GM23338 (cell line): Measurements from ENCODE around the gene GPR162. TPM values are rescaled to one million over a fixed set of nuclear protein-coding genes. Genes with fewer than 3 reads are reported as not detected.

Source experiments
- ATAC-seq: fragments of 200-7000 bp; cut with Tn5 transposase; 3 replicates; pipeline ENCODE4 v1.9.1; 2020
- DNase-seq: peaks from one replicate; pipeline ENCODE4 v3.0.0-alpha.2; 2015; ENCODE audit warnings: low spot score
- H2AFZ ChIP-seq: fragments of 200-600 bp; sonication (generic); 2 replicates; pipeline ENCODE4 v1.8.0; 2016; ENCODE audit warnings: antibody characterized with exemption, mild to moderate bottlenecking, moderate library complexity
- H3F3A ChIP-seq: fragments of 200-600 bp; sonication (generic); replicated peaks from 2 replicates; pipeline ENCODE4 v1.8.0; 2017; ENCODE audit warnings: antibody characterized with exemption, mixed run types, low read depth
- H3K27ac ChIP-seq: fragments of 200-600 bp; sonication (generic); 2 replicates; pipeline ENCODE4 v1.6.1; 2016; ENCODE audit warnings: low read depth
- H3K27me3 ChIP-seq: fragments of 200-600 bp; sonication (generic); 2 replicates; pipeline ENCODE4 v1.8.0; 2016; ENCODE audit warnings: mild to moderate bottlenecking, mixed run types, moderate library complexity; ENCODE audit not compliant: insufficient read depth
- H3K36me3 ChIP-seq: fragments of 200-600 bp; sonication (generic); 2 replicates; pipeline ENCODE4 v1.8.0; 2016; ENCODE audit warnings: mild to moderate bottlenecking; ENCODE audit not compliant: insufficient read depth
- H3K4me1 ChIP-seq: fragments of 200-600 bp; sonication (generic); 2 replicates; pipeline ENCODE4 v1.8.0; 2016; ENCODE audit warnings: mild to moderate bottlenecking, moderate library complexity; ENCODE audit not compliant: insufficient read depth
- H3K4me2 ChIP-seq: fragments of 200-600 bp; sonication (generic); 2 replicates; pipeline ENCODE4 v1.7.1; 2017; ENCODE audit warnings: mixed run types
- H3K4me3 ChIP-seq: fragments of 200-600 bp; sonication (generic); 2 replicates; pipeline ENCODE4 v1.6.1; 2016; ENCODE audit warnings: mixed run types
- H3K79me2 ChIP-seq: fragments of 200-600 bp; sonication (generic); replicated peaks from 2 replicates; pipeline ENCODE4 v1.8.0; 2017; ENCODE audit warnings: mild to moderate bottlenecking; ENCODE audit not compliant: insufficient read depth
- H3K9me2 ChIP-seq: fragments of 200-600 bp; sonication (generic); 2 replicates; pipeline ENCODE4 v1.8.0; 2017; ENCODE audit not compliant: insufficient read depth
- H4K20me1 ChIP-seq: fragments of 200-600 bp; sonication (generic); replicated peaks from 2 replicates; pipeline ENCODE4 v1.8.0; 2017; ENCODE audit warnings: mild to moderate bottlenecking; ENCODE audit not compliant: insufficient read depth
- H3K27ac Mint-ChIP-seq: 2 replicates; pipeline ENCODE4 v1.8.0; 2020; ENCODE audit warnings: inconsistent platforms, mild to moderate bottlenecking, moderate library complexity, mixed read lengths
- H3K27me3 Mint-ChIP-seq: 3 replicates; pipeline ENCODE4 v1.8.0; 2022; ENCODE audit warnings: low read depth, mild to moderate bottlenecking, moderate library complexity, mixed read lengths, inconsistent platforms; ENCODE audit not compliant: insufficient read depth, poor library complexity
- H3K36me3 Mint-ChIP-seq: 3 replicates; pipeline ENCODE4 v1.8.0; 2021; ENCODE audit warnings: low read depth, mild to moderate bottlenecking, inconsistent platforms, moderate library complexity, mixed read lengths
- H3K4me1 Mint-ChIP-seq: 3 replicates; pipeline ENCODE4 v1.8.0; 2020; ENCODE audit warnings: mild to moderate bottlenecking, inconsistent platforms, mixed read lengths
- H3K4me3 Mint-ChIP-seq: 3 replicates; pipeline ENCODE4 v1.8.0; 2021; ENCODE audit warnings: moderate library complexity, mild to moderate bottlenecking, inconsistent platforms, mixed read lengths
- H3K9me3 Mint-ChIP-seq: 3 replicates; pipeline ENCODE4 v1.8.0; 2020; ENCODE audit warnings: moderate library complexity, mild to moderate bottlenecking, inconsistent platforms, mixed read lengths
- CREB1 ChIP-seq: fragments of 250-450 bp; sonication (Bioruptor Pico); IDR thresholded peaks from 2 replicates; pipeline ENCODE4 v1.5.0; 2020; ENCODE audit warnings: low read depth, mild to moderate bottlenecking, moderate library complexity
- NANOG ChIP-seq: IDR thresholded peaks from 2 replicates; pipeline ENCODE4 v1.6.1; 2016; ENCODE audit warnings: antibody characterized with exemption, borderline replicate concordance
- POLR2AphosphoS5 ChIP-seq: IDR thresholded peaks from 2 replicates; pipeline ENCODE4 v1.6.1; 2016; ENCODE audit warnings: antibody characterized with exemption, low read depth
- STAT1 ChIP-seq: IDR thresholded peaks from one replicate; pipeline ENCODE4 v1.6.1; 2016; ENCODE audit warnings: antibody characterized with exemption; ENCODE audit not compliant: unreplicated experiment
- ZNF114 ChIP-seq: fragments of 250-450 bp; sonication (Bioruptor Pico); IDR thresholded peaks from 2 replicates; pipeline ENCODE4 v1.5.0; 2020; ENCODE audit warnings: mild to moderate bottlenecking, moderate library complexity
- ZNF331 ChIP-seq: fragments of 250-450 bp; sonication (Bioruptor Pico); IDR thresholded peaks from 2 replicates; pipeline ENCODE4 v1.5.0; 2020; ENCODE audit warnings: low read depth, mild to moderate bottlenecking, moderate library complexity
- polyA plus RNA-seq: library from polyadenylated mRNA; unstranded; fragments of >200 nt; fragmentation: Nextera tagmentation; extraction: Ambion mirVana; gene quantifications from 2 replicates; pipeline ENCODE4 v1.2.1, GENCODE V29; 2016
- total RNA-seq: library from RNA; depleted of rRNA; stranded (reverse); fragments of >200 nt; shearing (Covaris generic); gene quantifications from 2 replicates; pipeline ENCODE4 v1.2.3, GENCODE V29; 2014
- TF ChIP-seq, protein P1 (sequence below): fragments of 250-450 bp; sonication (Bioruptor Pico); IDR thresholded peaks from 2 replicates; pipeline ENCODE4 v1.5.0; 2020; ENCODE audit warnings: mild to moderate bottlenecking, moderate library complexity
- TF ChIP-seq, protein P2 (sequence below), 2 experiments: fragments of 200-600 bp in 1 of 2; sonication (generic) in 1 of 2; conservative IDR thresholded peaks; 2 replicates each; pipeline versions ENCODE4 v1.5.1 to v1.6.1; 2016 to 2017; ENCODE audit warnings: antibody characterized with exemption in 2 of 2, low read depth in 2 of 2, mild to moderate bottlenecking in 2 of 2, moderate library complexity in 1 of 2

Gene GPR162
- total and polyA plus RNA-seq, 2 experiments from 2014 or later, result 4.7 to 5.0 TPM

DNA sequence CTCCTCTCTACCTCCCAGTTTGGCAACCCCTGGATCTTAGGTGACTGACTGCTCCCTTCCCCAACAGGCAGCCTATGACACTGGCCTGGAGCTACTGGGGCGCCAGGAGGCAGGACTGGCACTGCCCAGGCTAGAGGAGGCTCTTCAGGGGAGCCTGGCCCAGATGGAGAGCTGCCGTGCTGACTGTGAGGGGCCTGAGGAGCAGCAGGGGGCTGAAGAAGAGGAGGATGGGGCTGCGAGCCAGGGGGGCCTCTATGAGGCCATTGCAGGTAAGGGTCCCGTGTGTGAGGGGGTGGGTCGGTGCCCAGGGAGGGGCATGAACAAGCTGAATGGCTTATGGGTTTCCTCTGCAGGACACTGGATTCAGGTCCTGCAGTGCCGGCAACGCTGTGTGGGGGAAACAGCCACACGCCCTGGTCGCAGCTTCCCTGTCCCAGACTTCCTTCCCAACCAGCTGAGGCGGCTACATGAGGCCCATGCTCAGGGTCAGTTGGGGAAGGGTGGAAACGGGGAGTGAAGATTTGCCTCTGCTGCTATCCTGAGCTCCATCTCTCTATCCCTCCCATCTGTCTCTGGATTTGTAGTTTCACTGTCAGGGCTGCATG is 8.8 kb downstream of the GPR162 start (continued):
- TF ChIP-seq, protein P1, sequence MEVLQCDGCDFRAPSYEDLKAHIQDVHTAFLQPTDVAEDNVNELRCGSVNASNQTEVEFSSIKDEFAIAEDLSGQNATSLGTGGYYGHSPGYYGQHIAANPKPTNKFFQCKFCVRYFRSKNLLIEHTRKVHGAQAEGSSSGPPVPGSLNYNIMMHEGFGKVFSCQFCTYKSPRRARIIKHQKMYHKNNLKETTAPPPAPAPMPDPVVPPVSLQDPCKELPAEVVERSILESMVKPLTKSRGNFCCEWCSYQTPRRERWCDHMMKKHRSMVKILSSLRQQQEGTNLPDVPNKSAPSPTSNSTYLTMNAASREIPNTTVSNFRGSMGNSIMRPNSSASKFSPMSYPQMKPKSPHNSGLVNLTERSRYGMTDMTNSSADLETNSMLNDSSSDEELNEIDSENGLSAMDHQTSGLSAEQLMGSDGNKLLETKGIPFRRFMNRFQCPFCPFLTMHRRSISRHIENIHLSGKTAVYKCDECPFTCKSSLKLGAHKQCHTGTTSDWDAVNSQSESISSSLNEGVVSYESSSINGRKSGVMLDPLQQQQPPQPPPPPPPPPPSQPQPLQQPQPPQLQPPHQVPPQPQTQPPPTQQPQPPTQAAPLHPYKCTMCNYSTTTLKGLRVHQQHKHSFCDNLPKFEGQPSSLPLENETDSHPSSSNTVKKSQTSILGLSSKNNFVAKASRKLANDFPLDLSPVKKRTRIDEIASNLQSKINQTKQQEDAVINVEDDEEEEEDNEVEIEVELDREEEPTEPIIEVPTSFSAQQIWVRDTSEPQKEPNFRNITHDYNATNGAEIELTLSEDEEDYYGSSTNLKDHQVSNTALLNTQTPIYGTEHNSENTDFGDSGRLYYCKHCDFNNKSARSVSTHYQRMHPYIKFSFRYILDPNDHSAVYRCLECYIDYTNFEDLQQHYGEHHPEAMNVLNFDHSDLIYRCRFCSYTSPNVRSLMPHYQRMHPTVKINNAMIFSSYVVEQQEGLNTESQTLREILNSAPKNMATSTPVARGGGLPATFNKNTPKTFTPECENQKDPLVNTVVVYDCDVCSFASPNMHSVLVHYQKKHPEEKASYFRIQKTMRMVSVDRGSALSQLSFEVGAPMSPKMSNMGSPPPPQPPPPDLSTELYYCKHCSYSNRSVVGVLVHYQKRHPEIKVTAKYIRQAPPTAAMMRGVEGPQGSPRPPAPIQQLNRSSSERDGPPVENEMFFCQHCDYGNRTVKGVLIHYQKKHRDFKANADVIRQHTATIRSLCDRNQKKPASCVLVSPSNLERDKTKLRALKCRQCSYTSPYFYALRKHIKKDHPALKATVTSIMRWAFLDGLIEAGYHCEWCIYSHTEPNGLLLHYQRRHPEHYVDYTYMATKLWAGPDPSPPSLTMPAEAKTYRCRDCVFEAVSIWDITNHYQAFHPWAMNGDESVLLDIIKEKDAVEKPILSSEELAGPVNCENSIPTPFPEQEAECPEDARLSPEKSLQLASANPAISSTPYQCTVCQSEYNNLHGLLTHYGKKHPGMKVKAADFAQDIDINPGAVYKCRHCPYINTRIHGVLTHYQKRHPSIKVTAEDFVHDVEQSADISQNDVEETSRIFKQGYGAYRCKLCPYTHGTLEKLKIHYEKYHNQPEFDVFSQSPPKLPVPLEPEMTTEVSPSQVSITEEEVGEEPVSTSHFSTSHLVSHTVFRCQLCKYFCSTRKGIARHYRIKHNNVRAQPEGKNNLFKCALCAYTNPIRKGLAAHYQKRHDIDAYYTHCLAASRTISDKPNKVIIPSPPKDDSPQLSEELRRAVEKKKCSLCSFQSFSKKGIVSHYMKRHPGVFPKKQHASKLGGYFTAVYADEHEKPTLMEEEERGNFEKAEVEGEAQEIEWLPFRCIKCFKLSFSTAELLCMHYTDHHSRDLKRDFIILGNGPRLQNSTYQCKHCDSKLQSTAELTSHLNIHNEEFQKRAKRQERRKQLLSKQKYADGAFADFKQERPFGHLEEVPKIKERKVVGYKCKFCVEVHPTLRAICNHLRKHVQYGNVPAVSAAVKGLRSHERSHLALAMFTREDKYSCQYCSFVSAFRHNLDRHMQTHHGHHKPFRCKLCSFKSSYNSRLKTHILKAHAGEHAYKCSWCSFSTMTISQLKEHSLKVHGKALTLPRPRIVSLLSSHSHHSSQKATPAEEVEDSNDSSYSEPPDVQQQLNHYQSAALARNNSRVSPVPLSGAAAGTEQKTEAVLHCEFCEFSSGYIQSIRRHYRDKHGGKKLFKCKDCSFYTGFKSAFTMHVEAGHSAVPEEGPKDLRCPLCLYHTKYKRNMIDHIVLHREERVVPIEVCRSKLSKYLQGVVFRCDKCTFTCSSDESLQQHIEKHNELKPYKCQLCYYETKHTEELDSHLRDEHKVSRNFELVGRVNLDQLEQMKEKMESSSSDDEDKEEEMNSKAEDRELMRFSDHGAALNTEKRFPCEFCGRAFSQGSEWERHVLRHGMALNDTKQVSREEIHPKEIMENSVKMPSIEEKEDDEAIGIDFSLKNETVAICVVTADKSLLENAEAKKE (CRISPR knock-in tag), result no peak
- no peak for TF ChIP-seq CREB1 (CRISPR knock-in tag)
- TF ChIP-seq ZNF331 (CRISPR knock-in tag), result no peak
- TF ChIP-seq STAT1, result no peak
- no peak for TF ChIP-seq ZNF114 (CRISPR knock-in tag)
- TF ChIP-seq, protein P2, sequence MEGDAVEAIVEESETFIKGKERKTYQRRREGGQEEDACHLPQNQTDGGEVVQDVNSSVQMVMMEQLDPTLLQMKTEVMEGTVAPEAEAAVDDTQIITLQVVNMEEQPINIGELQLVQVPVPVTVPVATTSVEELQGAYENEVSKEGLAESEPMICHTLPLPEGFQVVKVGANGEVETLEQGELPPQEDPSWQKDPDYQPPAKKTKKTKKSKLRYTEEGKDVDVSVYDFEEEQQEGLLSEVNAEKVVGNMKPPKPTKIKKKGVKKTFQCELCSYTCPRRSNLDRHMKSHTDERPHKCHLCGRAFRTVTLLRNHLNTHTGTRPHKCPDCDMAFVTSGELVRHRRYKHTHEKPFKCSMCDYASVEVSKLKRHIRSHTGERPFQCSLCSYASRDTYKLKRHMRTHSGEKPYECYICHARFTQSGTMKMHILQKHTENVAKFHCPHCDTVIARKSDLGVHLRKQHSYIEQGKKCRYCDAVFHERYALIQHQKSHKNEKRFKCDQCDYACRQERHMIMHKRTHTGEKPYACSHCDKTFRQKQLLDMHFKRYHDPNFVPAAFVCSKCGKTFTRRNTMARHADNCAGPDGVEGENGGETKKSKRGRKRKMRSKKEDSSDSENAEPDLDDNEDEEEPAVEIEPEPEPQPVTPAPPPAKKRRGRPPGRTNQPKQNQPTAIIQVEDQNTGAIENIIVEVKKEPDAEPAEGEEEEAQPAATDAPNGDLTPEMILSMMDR (conservative IDR thresholded peaks at IDR 0.05; ENCODE audit: low read depth in 2 of 2), result no peak
- TF ChIP-seq POLR2AphosphoS5, result no peak

DNA sequence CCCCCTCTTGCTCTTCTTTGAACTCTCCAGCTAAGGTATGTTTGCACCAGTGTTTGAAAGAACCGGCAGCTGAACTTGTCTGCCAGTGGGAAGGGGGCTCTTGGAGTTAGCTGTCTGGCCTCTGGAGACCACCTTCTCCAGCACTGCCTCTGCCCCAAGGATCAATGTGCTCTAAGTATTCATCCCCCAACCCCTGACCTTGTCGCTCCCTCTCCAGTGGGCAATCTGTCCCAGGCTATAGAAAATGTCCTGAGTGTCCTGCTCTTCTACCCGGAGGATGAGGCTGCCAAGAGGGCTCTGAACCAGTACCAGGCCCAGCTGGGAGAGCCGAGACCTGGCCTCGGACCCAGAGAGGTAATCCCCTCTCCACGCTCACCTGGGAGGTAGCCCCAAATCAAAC is 9.4 kb downstream of the GPR162 start:
- Histone ChIP-seq H3K4me2 (no peak overlapping the region), H3K27me3 (peaks cover 10% of the 10 kb centered on the region; the same call in 1 of the 2 replicates), H3K9me2 (no peaks in the 10 kb centered on the region), H3K79me2 (peaks cover 9% of the 10 kb centered on the region), H4K20me1 (peaks cover 3% of the 10 kb centered on the region; the same call in 1 of the 2 replicates), H2AFZ (no peak overlapping the region), H3K27ac (no peak overlapping the region), H3F3A (peaks cover 29% of the 10 kb centered on the region), H3K4me3 (no peak overlapping the region), H3K36me3 (peaks cover 3% of the 10 kb centered on the region; the same call in 1 of the 2 replicates), H3K4me1 (peaks cover 18% of the 10 kb centered on the region)
- Mint-ChIP-seq H3K27ac (no peak overlapping the region), H3K4me1 (peaks cover 32% of the 10 kb centered on the region), H3K9me3 (no peaks in the 10 kb centered on the region), H3K4me3 (peak overlapping the region; percentile 42; the same call in 1 of the 3 replicates), H3K36me3 (peaks cover 53% of the 10 kb centered on the region), H3K27me3 (peaks cover 23% of the 10 kb centered on the region)
- ATAC-seq (no peak), DNase-seq (no peak)
- no peak for TF ChIP-seq NANOG
- TF ChIP-seq, protein P1 (CRISPR knock-in tag), result no peak
